Dedifferentiated amniotic fluid mesenchymal stem cell (primary cell): Measurements from ENCODE around the gene ZBTB44.
"Not testable (repeated sequence)": the region's sequence is repeated elsewhere in the genome, so short reads cannot be mapped to it uniquely, and the experiment has no call there.

Source experiments
- DNase-seq: peaks from one replicate; pipeline ENCODE4 v3.0.0-alpha.2; 2016; ENCODE audit errors: extremely low spot score

Gene ZBTB44, protein sequence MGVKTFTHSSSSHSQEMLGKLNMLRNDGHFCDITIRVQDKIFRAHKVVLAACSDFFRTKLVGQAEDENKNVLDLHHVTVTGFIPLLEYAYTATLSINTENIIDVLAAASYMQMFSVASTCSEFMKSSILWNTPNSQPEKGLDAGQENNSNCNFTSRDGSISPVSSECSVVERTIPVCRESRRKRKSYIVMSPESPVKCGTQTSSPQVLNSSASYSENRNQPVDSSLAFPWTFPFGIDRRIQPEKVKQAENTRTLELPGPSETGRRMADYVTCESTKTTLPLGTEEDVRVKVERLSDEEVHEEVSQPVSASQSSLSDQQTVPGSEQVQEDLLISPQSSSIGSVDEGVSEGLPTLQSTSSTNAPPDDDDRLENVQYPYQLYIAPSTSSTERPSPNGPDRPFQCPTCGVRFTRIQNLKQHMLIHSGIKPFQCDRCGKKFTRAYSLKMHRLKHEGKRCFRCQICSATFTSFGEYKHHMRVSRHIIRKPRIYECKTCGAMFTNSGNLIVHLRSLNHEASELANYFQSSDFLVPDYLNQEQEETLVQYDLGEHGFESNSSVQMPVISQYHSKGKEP

DNA sequence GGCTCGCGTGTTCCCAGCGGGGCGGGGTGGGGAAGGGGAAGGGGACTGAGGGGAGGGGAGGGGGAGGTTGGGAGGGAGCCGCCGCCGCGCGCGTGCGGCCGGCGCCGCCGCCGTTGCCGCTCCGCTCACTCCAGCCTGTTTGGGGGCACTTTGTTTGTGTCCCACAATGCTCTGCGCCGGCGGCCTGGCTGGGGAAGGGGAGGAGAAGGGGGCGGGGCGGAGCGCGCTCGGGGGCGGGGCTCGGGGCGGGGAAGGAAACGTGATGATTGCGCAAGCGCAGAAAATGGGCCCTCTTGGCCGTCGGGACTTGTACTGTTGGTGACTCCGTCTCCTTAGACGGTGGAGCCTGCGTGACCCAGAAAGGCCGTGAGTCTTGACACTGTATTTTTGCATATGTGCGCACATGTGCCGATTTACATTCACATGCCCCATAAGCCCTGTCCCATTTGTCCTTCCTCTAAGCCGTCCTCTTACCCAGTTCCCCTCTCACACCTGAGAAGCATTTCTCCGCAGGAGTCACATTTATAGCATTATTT is at the start of gene ZBTB44:
Gene ZBTB44 (minus strand): TSS at position 168 of the 536 bp plus-strand sequence. CDS start 53,044 bp downstream, outside the sequence.
- DNase-seq, result peak; percentile 83

DNA sequence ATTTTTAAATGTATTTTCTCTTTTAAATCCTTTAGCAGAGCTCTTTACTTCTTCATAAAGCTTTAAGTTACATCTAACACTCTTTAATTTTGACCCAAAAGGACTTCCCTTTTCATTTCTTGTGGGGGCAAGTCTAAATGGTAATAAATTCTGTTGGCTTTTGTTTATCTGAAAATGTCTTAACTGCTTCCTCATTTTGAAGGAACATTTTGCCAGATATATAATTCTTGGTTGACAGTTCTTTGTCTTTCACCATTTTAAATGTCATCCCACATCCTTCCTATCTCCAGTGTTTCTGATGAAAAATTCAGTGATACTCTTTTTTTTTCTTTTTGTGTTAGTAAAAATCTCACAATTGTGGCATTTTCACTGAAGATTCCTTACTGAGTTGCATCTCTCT is 44.7 kb upstream of the ZBTB44 start:
- DNase-seq, result no peak

- no peak for DNase-seq
Observed at GRCh38 chr11:130358398-130358797, 43.7 kb upstream of the ZBTB44 start.

- no peak for DNase-seq
Observed at GRCh38 chr11:130347261-130347660, 32.5 kb upstream of the ZBTB44 start.

DNA sequence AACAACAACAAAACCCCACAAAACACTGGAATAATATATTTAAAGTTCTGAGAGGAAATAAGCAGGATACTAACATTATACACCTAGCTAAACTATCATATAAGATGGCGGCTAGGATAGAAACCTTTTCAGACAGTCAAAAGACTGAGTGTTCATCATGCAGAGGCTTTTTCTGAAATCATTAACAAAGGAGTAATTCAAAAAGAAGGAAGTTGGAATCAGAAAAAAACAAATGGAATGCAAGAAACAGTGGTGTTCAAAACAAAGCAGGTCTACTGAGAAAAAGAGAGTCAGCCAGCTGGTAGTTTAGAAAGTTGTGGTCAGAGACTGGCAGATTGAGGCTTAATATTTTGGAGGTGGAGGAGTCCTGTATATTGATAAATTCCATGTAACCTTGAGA is 30.1 kb upstream of the ZBTB44 start:
- no peak for DNase-seq

DNA sequence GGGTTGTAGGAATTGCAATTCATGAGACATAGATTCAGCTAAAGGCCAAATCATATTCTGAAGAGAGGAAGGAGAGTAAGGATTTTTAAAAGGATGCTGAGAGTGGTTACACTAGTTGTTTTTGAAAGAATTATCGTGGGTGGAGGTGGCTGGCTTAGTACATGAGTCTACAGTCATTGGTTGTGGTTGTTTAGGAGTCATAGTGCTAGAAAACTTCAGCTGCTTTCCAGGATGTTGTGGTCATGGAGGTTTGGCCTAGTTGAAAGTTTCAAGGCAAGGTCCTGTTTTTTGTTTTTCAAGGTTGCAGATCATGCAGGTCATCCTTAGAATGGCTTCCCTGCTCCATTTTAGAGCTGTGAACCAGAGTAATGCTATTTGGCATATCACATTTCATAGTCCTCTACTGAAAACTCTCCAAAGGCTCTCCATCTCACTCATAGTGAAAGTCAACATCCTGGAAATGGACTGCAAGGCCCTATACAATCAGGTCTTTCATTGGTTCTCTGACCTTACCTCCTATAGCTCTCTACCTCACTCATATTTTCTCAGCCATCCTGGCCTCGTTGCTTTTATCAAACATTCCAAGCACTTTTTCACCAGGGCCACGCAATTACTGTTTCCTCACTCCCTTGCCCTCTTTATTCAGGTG is 26.1 kb upstream of the ZBTB44 start:
- no peak for DNase-seq

GRCh38 chr11:130338667-130339066 is 23.9 kb upstream of the ZBTB44 start:
- DNase-seq, result no peak

GRCh38 chr11:130337281-130338089 is 22.8 kb upstream of the ZBTB44 start:
- DNase-seq, result no peak

GRCh38 chr11:130331397-130331796 is 16.7 kb upstream of the ZBTB44 start:
- DNase-seq, result not testable (repeated sequence)

GRCh38 chr11:130330101-130330684 is 15.5 kb upstream of the ZBTB44 start:
- no peak for DNase-seq

DNA sequence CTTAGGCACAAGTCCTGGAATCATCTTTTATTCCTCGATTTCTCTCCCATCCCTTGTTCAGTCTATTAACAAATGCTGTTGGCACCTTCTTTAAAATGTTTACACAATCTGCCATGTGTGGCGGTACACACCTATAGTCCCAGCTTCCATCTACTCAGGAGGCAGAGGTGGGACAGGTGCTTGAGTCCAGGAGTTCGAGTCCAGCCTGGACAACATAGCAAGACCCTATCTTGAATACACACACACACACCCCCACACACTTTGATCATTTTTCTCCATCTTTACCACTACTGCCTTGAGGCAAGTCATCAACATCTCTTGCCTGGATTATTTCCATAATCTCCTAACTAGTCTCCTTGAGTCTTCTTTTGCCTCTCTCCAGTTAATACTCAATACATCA is 13.7 kb upstream of the ZBTB44 start:
- no peak for DNase-seq

- no peak for DNase-seq
Observed at GRCh38 chr11:130327716-130328115, 13.0 kb upstream of the ZBTB44 start.

GRCh38 chr11:130325691-130326090 is 11.0 kb upstream of the ZBTB44 start:
- DNase-seq, result no peak

- no peak for DNase-seq
Observed at GRCh38 chr11:130323452-130324450, 9.0 kb upstream of the ZBTB44 start.

GRCh38 chr11:130322126-130322525 is 7.4 kb upstream of the ZBTB44 start:
- no peak for DNase-seq

DNA sequence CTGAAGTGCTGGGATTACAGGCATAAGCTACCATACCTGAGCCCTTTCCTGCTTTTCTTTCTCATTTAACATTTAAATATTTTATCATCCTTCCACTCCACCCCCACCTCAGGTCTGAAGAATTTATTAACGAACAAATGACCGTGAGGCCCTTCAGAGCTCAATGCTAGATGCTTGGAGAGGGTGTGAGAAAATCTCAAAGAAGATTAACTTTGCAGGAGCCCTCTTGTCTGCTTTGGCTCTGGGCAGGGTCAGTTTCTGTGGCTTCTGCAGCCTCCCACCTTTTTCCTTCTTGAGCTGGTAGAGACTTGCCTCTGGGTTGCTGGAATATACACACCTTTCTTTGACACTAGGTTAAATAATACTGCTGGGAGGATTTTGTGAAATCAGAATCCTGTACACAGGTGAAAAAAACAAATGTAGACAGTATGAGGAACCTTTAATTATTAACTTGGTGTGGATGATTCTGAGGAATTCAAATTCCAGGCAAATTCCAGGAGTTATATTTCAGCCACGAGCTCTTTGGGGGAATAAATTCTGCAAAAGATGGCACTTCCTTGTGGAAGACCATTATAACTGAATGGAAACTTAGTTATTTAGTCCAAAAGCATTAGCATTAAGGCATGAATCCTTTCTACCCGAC is 3.4 kb upstream of the ZBTB44 start:
- no peak for DNase-seq

DNA sequence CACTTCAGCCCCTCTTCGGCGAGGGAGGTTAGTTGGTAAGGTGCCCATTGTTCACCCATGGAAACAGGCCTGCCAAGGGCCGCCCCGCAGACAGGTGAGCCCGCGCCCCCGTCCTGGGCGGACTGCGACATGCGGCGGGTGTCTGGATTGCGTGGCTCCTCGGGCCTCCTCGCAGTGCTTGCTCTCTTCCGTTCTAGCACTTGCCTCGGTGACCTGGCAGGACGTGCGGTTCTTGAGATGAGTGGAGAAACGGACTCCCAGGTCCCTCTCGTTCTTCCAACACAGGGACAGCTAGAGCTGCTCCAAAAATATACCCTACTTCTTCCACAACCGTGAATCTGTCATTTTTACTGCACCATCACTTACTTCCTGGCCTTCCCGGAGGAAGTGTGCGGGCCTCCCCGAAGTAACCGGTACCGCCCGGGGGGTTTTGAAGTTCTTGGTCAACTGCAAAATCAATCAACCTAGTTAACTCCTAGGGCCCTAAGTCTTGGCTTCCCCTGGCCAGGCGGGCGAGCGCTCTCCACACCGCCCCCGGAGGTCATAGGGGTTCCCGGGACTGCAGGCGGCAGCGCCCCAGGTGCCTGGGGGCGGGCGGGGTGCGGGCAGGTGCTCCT is 745 bp upstream of the ZBTB44 start:
- DNase-seq, result no peak

GRCh38 chr11:130314184-130314749 is 450 bp downstream of the ZBTB44 start:
- no peak for DNase-seq
